Hematopoietic multipotent progenitor cell treated with erythropoietin and hydrocortisone succinate and interleukin-3 and kit ligand, for 15 days (in vitro differentiated cells): ENCODE measurements around the gene UGCG.
"Not testable (repeated sequence)": the region's sequence is repeated elsewhere in the genome, so short reads cannot be mapped to it uniquely, and the experiment has no call there.

Experiments used
- DNase-seq: peaks from one replicate; pipeline ENCODE4 v3.0.0-alpha.2; 2015; ENCODE audit warnings: low spot score

Gene UGCG

GRCh38 chr9:111920531-111920930 lies 23.9 kb downstream of the UGCG start:
- DNase-seq, result no peak

GRCh38 chr9:111922324-111923013 lies 25.9 kb downstream of the UGCG start:
- no peak for DNase-seq

GRCh38 chr9:111924281-111924680 lies 27.7 kb downstream of the UGCG start:
- DNase-seq, result no peak

GRCh38 chr9:111925017-111925770 lies 28.6 kb downstream of the UGCG start:
- DNase-seq, result no peak

- DNase-seq, result no peak
Observed at GRCh38 chr9:111925784-111926183, 29.2 kb downstream of the UGCG start.

GRCh38 chr9:111926421-111926875 lies 29.8 kb downstream of the UGCG start:
- no peak for DNase-seq

GRCh38 chr9:111928359-111928720 lies 31.7 kb downstream of the UGCG start:
- no peak for DNase-seq

GRCh38 chr9:111934747-111935146 lies 38.1 kb downstream of the UGCG start:
- DNase-seq, result no peak

- DNase-seq, result no peak
Observed at GRCh38 chr9:111936391-111936790, 39.8 kb downstream of the UGCG start.

GRCh38 chr9:111937301-111937700 lies 40.7 kb downstream of the UGCG start:
- no peak for DNase-seq

- DNase-seq, result no peak
Observed at GRCh38 chr9:111937781-111938426, 41.3 kb downstream of the UGCG start.

GRCh38 chr9:111938427-111938800 lies 41.8 kb downstream of the UGCG start:
- DNase-seq, result no peak

GRCh38 chr9:111939322-111939721 lies 42.7 kb downstream of the UGCG start:
- DNase-seq, result no peak

- DNase-seq, result no peak
Observed at GRCh38 chr9:111940697-111941096, 44.1 kb downstream of the UGCG start.

- no peak for DNase-seq
Observed at GRCh38 chr9:111943200-111943599, 46.6 kb downstream of the UGCG start.

GRCh38 chr9:111943746-111944145 lies 47.1 kb downstream of the UGCG start:
- DNase-seq, result no peak

GRCh38 chr9:111944241-111944866 lies 47.7 kb downstream of the UGCG start:
- no peak for DNase-seq

- DNase-seq, result no peak
Observed at GRCh38 chr9:111945216-111945615, 48.6 kb downstream of the UGCG start.

GRCh38 chr9:111948109-111948508 lies 51.5 kb downstream of the UGCG start:
- not testable (repeated sequence) for DNase-seq

GRCh38 chr9:111948951-111949350 lies 52.3 kb downstream of the UGCG start:
- DNase-seq, result no peak

GRCh38 chr9:111949919-111950318 lies 53.3 kb downstream of the UGCG start:
- DNase-seq, result no peak

GRCh38 chr9:111952559-111952958 lies 55.9 kb downstream of the UGCG start:
- no peak for DNase-seq

GRCh38 chr9:111953444-111953843 lies 56.8 kb downstream of the UGCG start:
- DNase-seq, result no peak
